Brain microvascular endothelial cell (primary cell): Measurements from ENCODE around the gene MIGA2.

Source experiments
- DNase-seq: peaks from one replicate; pipeline ENCODE4 v3.0.0-alpha.2; 2020
- H3K27ac ChIP-seq: fragments of 250-450 bp; sonication (Bioruptor Pico); 2 replicates; pipeline ENCODE4 v1.5.1; 2020; ENCODE audit warnings: mild to moderate bottlenecking, moderate library complexity
- H3K27me3 ChIP-seq: fragments of 250-450 bp; sonication (Bioruptor Pico); replicated peaks from 2 replicates; pipeline ENCODE4 v1.5.1; 2020; ENCODE audit warnings: mild to moderate bottlenecking
- H3K36me3 ChIP-seq: fragments of 250-450 bp; sonication (Bioruptor Pico); replicated peaks from 2 replicates; pipeline ENCODE4 v1.5.1; 2020; ENCODE audit warnings: mild to moderate bottlenecking
- H3K4me3 ChIP-seq: 2 replicates; pipeline ENCODE4 v1.5.1; 2011; ENCODE audit warnings: low read depth, mild to moderate bottlenecking, control low read depth, low read length, moderate library complexity
- in situ Hi-C: cut with HindIII; loops from 2 replicates; pipeline ENCODE4 v1.10.0; 2017; ENCODE audit warnings: low sequenced_read_pairs, low pct_ligation_motif_present
- TF ChIP-seq, protein P1 (sequence below): IDR thresholded peaks from 2 replicates; pipeline ENCODE4 v1.5.1; 2011; ENCODE audit warnings: low read depth, mild to moderate bottlenecking, moderate library complexity, low read length, control low read depth, inconsistent platforms; ENCODE audit errors: missing control alignments

Gene MIGA2

DNA sequence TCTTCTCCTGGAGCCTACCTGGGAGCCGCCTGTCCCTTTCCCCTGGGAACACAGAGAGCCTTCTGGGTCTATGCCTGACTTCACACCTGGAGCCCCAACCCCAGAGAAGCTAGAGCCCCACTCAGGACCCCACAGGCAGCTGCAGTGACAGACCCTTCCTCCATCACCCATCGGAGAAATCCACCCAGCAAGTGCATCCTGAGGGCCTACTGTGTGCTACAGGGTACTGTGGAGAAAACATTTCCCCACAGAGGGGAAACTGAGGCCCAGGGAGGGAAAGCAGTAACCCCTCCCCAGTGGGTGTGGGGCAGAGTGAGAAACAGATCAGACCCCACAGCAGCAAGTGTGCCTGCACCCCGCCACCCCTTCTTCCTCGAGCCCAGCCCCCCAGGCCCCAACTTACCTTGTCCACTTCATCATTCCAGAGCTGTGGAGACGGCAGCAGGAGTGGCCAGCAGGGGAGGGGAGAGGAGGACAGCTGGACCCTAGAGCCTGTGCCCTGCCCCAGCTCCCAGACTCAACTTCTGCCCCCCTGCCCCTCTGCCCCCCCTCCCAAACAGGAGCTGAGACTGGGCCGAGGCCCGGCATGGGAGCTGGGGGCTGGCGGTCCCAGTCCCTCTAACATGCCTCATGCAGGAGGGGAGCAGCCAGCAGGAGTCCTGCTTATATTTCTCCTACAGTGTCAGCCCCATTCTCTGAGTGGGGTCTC, 26.0 kb upstream of the MIGA2 start:
- in situ Hi-C loops = no loop called here
- no peak overlapping the region for H3K27ac ChIP-seq
- H3K4me3 ChIP-seq = no peak overlapping the region
- no peaks in the 10 kb centered on the region for H3K27me3 ChIP-seq
- DNase-seq = no peak
- TF ChIP-seq, protein P1, sequence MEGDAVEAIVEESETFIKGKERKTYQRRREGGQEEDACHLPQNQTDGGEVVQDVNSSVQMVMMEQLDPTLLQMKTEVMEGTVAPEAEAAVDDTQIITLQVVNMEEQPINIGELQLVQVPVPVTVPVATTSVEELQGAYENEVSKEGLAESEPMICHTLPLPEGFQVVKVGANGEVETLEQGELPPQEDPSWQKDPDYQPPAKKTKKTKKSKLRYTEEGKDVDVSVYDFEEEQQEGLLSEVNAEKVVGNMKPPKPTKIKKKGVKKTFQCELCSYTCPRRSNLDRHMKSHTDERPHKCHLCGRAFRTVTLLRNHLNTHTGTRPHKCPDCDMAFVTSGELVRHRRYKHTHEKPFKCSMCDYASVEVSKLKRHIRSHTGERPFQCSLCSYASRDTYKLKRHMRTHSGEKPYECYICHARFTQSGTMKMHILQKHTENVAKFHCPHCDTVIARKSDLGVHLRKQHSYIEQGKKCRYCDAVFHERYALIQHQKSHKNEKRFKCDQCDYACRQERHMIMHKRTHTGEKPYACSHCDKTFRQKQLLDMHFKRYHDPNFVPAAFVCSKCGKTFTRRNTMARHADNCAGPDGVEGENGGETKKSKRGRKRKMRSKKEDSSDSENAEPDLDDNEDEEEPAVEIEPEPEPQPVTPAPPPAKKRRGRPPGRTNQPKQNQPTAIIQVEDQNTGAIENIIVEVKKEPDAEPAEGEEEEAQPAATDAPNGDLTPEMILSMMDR = no peak
- H3K36me3 ChIP-seq = peaks cover 40% of the 10 kb centered on the region

DNA sequence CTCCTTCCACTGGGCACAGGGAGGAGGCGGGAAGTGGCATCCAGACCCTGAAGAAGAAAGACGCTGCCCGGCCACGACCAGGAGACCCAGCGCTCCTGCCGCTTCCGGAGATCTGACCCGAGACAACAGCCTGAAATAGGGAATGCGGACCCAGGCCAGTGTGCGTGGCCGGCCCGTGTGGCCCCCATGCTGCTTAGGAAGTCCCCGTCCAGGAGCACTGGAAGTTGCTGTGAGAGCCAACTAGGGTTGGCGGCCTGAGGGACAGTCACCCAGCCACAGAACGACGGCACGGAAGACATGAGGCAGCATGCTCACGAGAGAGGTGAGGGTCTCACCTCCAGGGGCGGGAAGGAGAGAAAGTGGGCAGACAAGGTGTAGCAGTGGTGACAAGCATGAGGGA, 25.3 kb upstream of the MIGA2 start:
- in situ Hi-C loops = no loop called here
- Histone ChIP-seq H3K4me3 (no peak overlapping the region), H3K27me3 (no peaks in the 10 kb centered on the region), H3K36me3 (peaks cover 34% of the 10 kb centered on the region), H3K27ac (no peak overlapping the region)
- TF ChIP-seq, protein P1 = no peak
- DNase-seq = no peak

DNA sequence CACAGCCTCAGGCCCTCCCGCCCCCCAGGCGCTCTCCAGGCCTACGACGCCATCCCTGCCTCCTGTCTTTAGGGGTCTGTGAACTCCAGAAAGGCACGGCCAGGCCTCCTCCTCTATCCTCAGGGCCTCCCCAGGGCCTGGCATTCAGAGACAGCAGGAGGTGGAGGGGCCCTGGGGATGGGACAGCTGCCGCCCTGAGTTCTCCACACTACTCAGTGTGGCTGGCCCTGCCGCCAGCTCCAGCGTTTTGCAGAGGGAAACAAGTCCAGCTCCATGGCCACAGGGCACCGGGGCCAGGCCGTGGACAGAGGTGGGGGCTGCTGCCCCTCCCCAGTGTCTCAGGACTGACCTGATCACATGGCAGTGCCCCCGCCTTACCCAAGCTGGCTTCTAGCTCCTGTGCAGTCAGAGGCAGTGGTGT, 24.7 kb upstream of the MIGA2 start:
- H3K36me3 ChIP-seq = peaks cover 28% of the 10 kb centered on the region
- in situ Hi-C loops = no loop called here
- TF ChIP-seq, protein P1 = no peak
- no peaks in the 10 kb centered on the region for H3K27me3 ChIP-seq
- DNase-seq = no peak
- H3K27ac ChIP-seq = no peak overlapping the region
- H3K4me3 ChIP-seq = no peak overlapping the region

DNA sequence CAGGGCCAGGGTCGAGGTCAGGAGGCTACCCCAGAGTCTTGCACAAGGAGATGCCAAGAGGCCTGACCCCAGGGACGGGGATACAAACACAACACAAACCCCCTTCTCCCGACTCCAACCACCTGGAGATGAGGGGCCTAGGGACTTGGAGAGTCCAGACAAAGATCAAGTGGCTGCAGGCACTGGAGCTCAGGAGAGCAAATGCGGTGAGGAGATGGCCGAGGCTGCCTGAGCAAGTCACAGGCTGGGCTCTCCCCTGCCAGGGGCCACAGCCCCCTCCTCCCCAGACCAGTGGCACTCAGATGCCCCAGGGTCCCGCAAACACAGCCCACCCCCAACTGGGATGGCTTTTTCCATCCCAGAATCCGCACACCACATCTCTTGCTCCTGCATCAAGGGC, 24.1 kb upstream of the MIGA2 start:
- in situ Hi-C loops = no loop called here
- H3K36me3 ChIP-seq = peaks cover 25% of the 10 kb centered on the region
- no peak for DNase-seq

DNA sequence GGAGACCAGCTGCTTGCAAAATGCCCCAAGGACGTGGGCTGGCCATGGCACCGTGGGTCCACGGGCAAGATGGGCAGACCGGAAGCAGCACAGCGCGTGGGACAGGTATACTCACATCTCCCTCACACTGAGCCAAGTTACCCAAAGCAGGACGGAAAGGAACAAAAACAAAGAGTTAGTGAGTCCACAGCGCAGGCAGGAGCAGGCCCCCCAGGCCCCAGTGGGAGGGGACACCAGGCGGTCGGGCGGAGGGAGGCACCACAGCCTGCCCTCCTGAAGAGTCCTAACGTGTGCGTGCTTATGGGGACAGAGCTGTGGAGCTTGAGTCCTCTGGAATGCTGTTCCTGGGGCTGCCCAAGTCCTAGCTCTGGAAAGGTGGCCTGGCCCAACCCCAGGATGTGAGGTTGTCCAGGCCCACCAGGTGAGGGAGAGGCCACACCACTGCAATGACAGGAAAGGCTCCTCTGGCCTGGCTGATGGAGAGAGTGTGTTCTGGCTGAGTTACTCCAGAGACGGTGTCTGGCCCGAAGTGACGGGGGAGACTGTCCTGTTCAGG, 23.5 kb upstream of the MIGA2 start:
- Histone ChIP-seq H3K27ac (no peak overlapping the region), H3K27me3 (no peaks in the 10 kb centered on the region), H3K4me3 (no peak overlapping the region), H3K36me3 (peaks cover 20% of the 10 kb centered on the region)
- TF ChIP-seq, protein P1 = no peak
- in situ Hi-C loops = no loop called here
- no peak for DNase-seq

More for the DNA sequence above, 24.1 kb upstream of the MIGA2 start:
- Histone ChIP-seq H3K27ac (no peak overlapping the region), H3K4me3 (no peak overlapping the region), H3K27me3 (no peaks in the 10 kb centered on the region)
- TF ChIP-seq, protein P1 = no peak
